Measurements from ENCODE around the gene DLG1.

Gene DLG1

GRCh38 chr3:197026481-197026866 is 271.9 kb downstream of the DLG1 start:
- no peak for DNase-seq

- DNase-seq = no peak
Observed at GRCh38 chr3:197025736-197026480, 272.5 kb downstream of the DLG1 start.

- no peak for DNase-seq
Observed at GRCh38 chr3:197024881-197025735, 273.3 kb downstream of the DLG1 start.

- no peak for DNase-seq
Observed at GRCh38 chr3:197023998-197024651, 274.3 kb downstream of the DLG1 start.

- DNase-seq = no peak
Observed at GRCh38 chr3:197023241-197023997, 275.0 kb downstream of the DLG1 start.

- DNase-seq = no peak
Observed at GRCh38 chr3:197022405-197023231, 275.8 kb downstream of the DLG1 start.

- DNase-seq = no peak
Observed at GRCh38 chr3:197021729-197022404, 276.5 kb downstream of the DLG1 start.

- DNase-seq = no peak
Observed at GRCh38 chr3:197021231-197021630, 277.2 kb downstream of the DLG1 start.

- no peak for DNase-seq
Observed at GRCh38 chr3:197019535-197019934, 278.9 kb downstream of the DLG1 start.

- DNase-seq = no peak
Observed at GRCh38 chr3:197019021-197019420, 279.4 kb downstream of the DLG1 start.

- DNase-seq = no peak
Observed at GRCh38 chr3:197017003-197017402, 281.4 kb downstream of the DLG1 start.

GRCh38 chr3:197015790-197016736 is 282.3 kb downstream of the DLG1 start:
- no peak for DNase-seq

GRCh38 chr3:197014942-197015575 is 283.4 kb downstream of the DLG1 start:
- no peak for DNase-seq

- no peak for DNase-seq
Observed at GRCh38 chr3:197014024-197014423, 284.4 kb downstream of the DLG1 start.

- no peak for DNase-seq
Observed at GRCh38 chr3:197012540-197012883, 285.9 kb downstream of the DLG1 start.

- no peak for DNase-seq
Observed at GRCh38 chr3:197011780-197012539, 286.5 kb downstream of the DLG1 start.

- no peak for DNase-seq
Observed at GRCh38 chr3:197010556-197011351, 287.7 kb downstream of the DLG1 start.

- DNase-seq = no peak
Observed at GRCh38 chr3:197009532-197010019, 288.8 kb downstream of the DLG1 start.

Data from fibroblast of upper back skin (primary cell).